ENCODE results near the gene MLYCD. TPM values are rescaled to one million over a fixed set of nuclear protein-coding genes. Genes with fewer than 3 reads are reported as not detected.

MLYCD gene
- polyA plus RNA-seq, 1 donor from 2014 or later = 2.4 TPM

- H3K9ac ChIP-seq (ENCODE audit: low read length) = no peak overlapping the region
- H3K27ac ChIP-seq (ENCODE audit: low read length) = no peak overlapping the region
- no peak for TF ChIP-seq POLR2AphosphoS5 (IDR thresholded peaks at IDR 0.05)
- no peak for TF ChIP-seq CTCF (IDR thresholded peaks at IDR 0.05; ENCODE audit: poor library complexity, severe bottlenecking)
- TF ChIP-seq SMC3 (conservative IDR thresholded peaks at IDR 0.05; ENCODE audit: poor library complexity) = no peak
- TF ChIP-seq EP300 (conservative IDR thresholded peaks at IDR 0.05; ENCODE audit: poor library complexity, severe bottlenecking) = no peak
- no peaks in the 10 kb centered on the region for H3K9me2 ChIP-seq (ENCODE audit: insufficient read depth, low read length)
- H3K4me3 ChIP-seq (ENCODE audit: low read length) = no peak overlapping the region
- H3K79me2 ChIP-seq (replicated peaks; ENCODE audit: insufficient read depth, low read length) = no peaks in the 10 kb centered on the region
- no peaks in the 10 kb centered on the region for H3K9me3 ChIP-seq (ENCODE audit: low read length)
- peaks cover 7% of the 10 kb centered on the region for H3K27me3 ChIP-seq (ENCODE audit: insufficient read depth, low read depth, low read length)
- no peaks in the 10 kb centered on the region for H3F3A ChIP-seq (ENCODE audit: insufficient read depth, low read length, poor library complexity, severe bottlenecking)
- H2AFZ ChIP-seq (ENCODE audit: low read depth, low read length) = no peak overlapping the region
- H4K20me1 ChIP-seq (ENCODE audit: insufficient read depth) = no peaks in the 10 kb centered on the region
- H3K4me2 ChIP-seq (ENCODE audit: low read length) = no peak overlapping the region
- no peaks in the 10 kb centered on the region for H3K36me3 ChIP-seq (ENCODE audit: insufficient read depth, low read length)
Observed at GRCh38 chr16:83971165-83972130, 72.5 kb downstream of the MLYCD start.

GRCh38 chr16:83972256-83973008 lies 73.5 kb downstream of the MLYCD start:
- Histone ChIP-seq H3K9me2 (ENCODE audit: insufficient read depth, low read length) (no peaks in the 10 kb centered on the region), H3K9me3 (ENCODE audit: low read length) (no peaks in the 10 kb centered on the region), H4K20me1 (ENCODE audit: insufficient read depth) (no peaks in the 10 kb centered on the region), H2AFZ (ENCODE audit: low read depth, low read length) (no peak overlapping the region), H3K79me2 (replicated peaks; ENCODE audit: insufficient read depth, low read length) (no peaks in the 10 kb centered on the region), H3K27me3 (ENCODE audit: insufficient read depth, low read depth, low read length) (peaks cover 7% of the 10 kb centered on the region), H3F3A (ENCODE audit: insufficient read depth, low read length, poor library complexity, severe bottlenecking) (no peaks in the 10 kb centered on the region), H3K27ac (ENCODE audit: low read length) (no peak overlapping the region), H3K4me2 (ENCODE audit: low read length) (no peak overlapping the region), H3K36me3 (ENCODE audit: insufficient read depth, low read length) (no peaks in the 10 kb centered on the region), H3K9ac (ENCODE audit: low read length) (no peak overlapping the region), H3K4me3 (ENCODE audit: low read length) (no peak overlapping the region)
- TF ChIP-seq REST (IDR thresholded peaks at IDR 0.05; ENCODE audit: borderline replicate concordance) = no peak
- no peak for TF ChIP-seq SMC3 (conservative IDR thresholded peaks at IDR 0.05; ENCODE audit: poor library complexity)
- no peak for TF ChIP-seq TAF1 (IDR thresholded peaks at IDR 0.05; ENCODE audit: low read depth)
- TF ChIP-seq EP300 (conservative IDR thresholded peaks at IDR 0.05; ENCODE audit: poor library complexity, severe bottlenecking) = no peak
- TF ChIP-seq POLR2AphosphoS5 (IDR thresholded peaks at IDR 0.05) = no peak
- TF ChIP-seq MXI1 (conservative IDR thresholded peaks at IDR 0.05; ENCODE audit: poor library complexity, severe bottlenecking) = no peak
- TF ChIP-seq EZH2 (IDR thresholded peaks at IDR 0.05; ENCODE audit: borderline replicate concordance, insufficient read depth, low read length, poor library complexity, severe bottlenecking) = no peak
- no peak for TF ChIP-seq CTCF (IDR thresholded peaks at IDR 0.05; ENCODE audit: poor library complexity, severe bottlenecking)
- no peak for TF ChIP-seq RAD21 (conservative IDR thresholded peaks at IDR 0.05)

All from neural cell (in vitro differentiated cells).